HEK293 (cell line): ENCODE data around the gene WRAP73.

Experiments used
- CTCF ChIA-PET: fragments of 350-600 bp; formaldehyde crosslinking; extraction: SDS; loops from one replicate; lab custom pipeline; 2021; ENCODE audit warnings: antibody characterized with exemption; lab: Yijun Ruan, JAX
- POLR2A ChIA-PET: fragments of 300-600 bp; formaldehyde crosslinking; extraction: SDS; loops from one replicate; lab custom pipeline; 2020; ENCODE audit warnings: antibody characterized with exemption, inconsistent platforms; lab: Yijun Ruan, JAX
- H3K27ac ChIP-seq: fragments of 200-500 bp; sonication (Bioruptor generic); 2 replicates; pipeline ENCODE4 v1.5.1; 2014; ENCODE audit warnings: low read depth, low read length, control low read depth, inconsistent platforms; ENCODE audit errors: extremely low read depth
- H3K36me3 ChIP-seq, 2 experiments: fragments of 200-500 bp in 1 of 2; sonication (Bioruptor generic) in 1 of 2; 1 replicate in 1 of 2; 2 replicates in 1 of 2; pipeline ENCODE4 v1.5.1; 2014 to 2017; ENCODE audit warnings: inconsistent platforms in 2 of 2, low read length in 2 of 2; ENCODE audit not compliant: control insufficient read depth in 2 of 2, insufficient read depth in 1 of 2
- H3K4me1 ChIP-seq: fragments of 200-500 bp; sonication (Bioruptor generic); 2 replicates; pipeline ENCODE4 v1.5.1; 2014; ENCODE audit warnings: mild to moderate bottlenecking, low read length, inconsistent platforms; ENCODE audit not compliant: control insufficient read depth, insufficient read depth
- H3K4me3 ChIP-seq: 2 replicates; pipeline ENCODE4 v1.5.1; 2011; ENCODE audit warnings: low read depth, mild to moderate bottlenecking, control low read depth, low read length, moderate library complexity
- H3K9me3 ChIP-seq: fragments of 200-500 bp; sonication (Bioruptor generic); 2 replicates; pipeline ENCODE4 v1.5.1; 2014; ENCODE audit warnings: low read depth, low read length, inconsistent platforms; ENCODE audit not compliant: control insufficient read depth, insufficient read depth
- GLI4 ChIP-seq: fragments of 450-650 bp; formaldehyde crosslinking; IDR thresholded peaks from 2 replicates; pipeline ENCODE4 v1.5.1; 2016; ENCODE audit warnings: missing biosample characterization, missing genetic modification characterization
- OVOL3 ChIP-seq: fragments of 450-650 bp; formaldehyde crosslinking; IDR thresholded peaks from 2 replicates; pipeline ENCODE4 v1.5.1; 2016; ENCODE audit warnings: missing biosample characterization, missing genetic modification characterization
- PRDM1 ChIP-seq: fragments of 450-650 bp; formaldehyde crosslinking; IDR thresholded peaks from 2 replicates; pipeline ENCODE4; 2016; ENCODE audit warnings: missing biosample characterization, missing genetic modification characterization
- TCF7L2 ChIP-seq: IDR thresholded peaks from 2 replicates; pipeline ENCODE4 v1.6.1; 2011; ENCODE audit warnings: low read depth, mild to moderate bottlenecking, inconsistent platforms, low read length, moderate library complexity, borderline replicate concordance
- ZBTB1 ChIP-seq: fragments of 450-650 bp; formaldehyde crosslinking; IDR thresholded peaks from 2 replicates; pipeline ENCODE4 v1.5.1; 2016; ENCODE audit warnings: missing biosample characterization, missing genetic modification characterization
- ZFP3 ChIP-seq: fragments of 450-650 bp; formaldehyde crosslinking; IDR thresholded peaks from 2 replicates; pipeline ENCODE4 v1.5.1; 2016; ENCODE audit warnings: low read depth, missing biosample characterization, missing genetic modification characterization
- ZFP37 ChIP-seq: fragments of 450-650 bp; formaldehyde crosslinking; IDR thresholded peaks from 2 replicates; pipeline ENCODE4 v1.5.1; 2016; ENCODE audit warnings: missing biosample characterization, missing genetic modification characterization
- ZFP69B ChIP-seq: fragments of 450-650 bp; formaldehyde crosslinking; IDR thresholded peaks from 2 replicates; pipeline ENCODE4 v1.5.1; 2016; ENCODE audit warnings: missing biosample characterization, missing genetic modification characterization
- ZNF121 ChIP-seq: fragments of 450-650 bp; formaldehyde crosslinking; IDR thresholded peaks from 2 replicates; pipeline ENCODE4 v1.5.1; 2016; ENCODE audit warnings: missing biosample characterization, missing genetic modification characterization
- ZNF16 ChIP-seq: fragments of 450-650 bp; formaldehyde crosslinking; IDR thresholded peaks from 2 replicates; pipeline ENCODE4 v1.5.1; 2016; ENCODE audit warnings: low read depth, missing biosample characterization, missing genetic modification characterization
- ZNF416 ChIP-seq: fragments of 450-650 bp; formaldehyde crosslinking; IDR thresholded peaks from 2 replicates; pipeline ENCODE4 v1.5.1; 2016; ENCODE audit warnings: missing biosample characterization, missing genetic modification characterization
- ZNF521 ChIP-seq: fragments of 450-650 bp; formaldehyde crosslinking; IDR thresholded peaks from 2 replicates; pipeline ENCODE4 v1.5.1; 2017; ENCODE audit warnings: missing biosample characterization, mild to moderate bottlenecking, missing genetic modification characterization
- ZNF621 ChIP-seq: fragments of 450-650 bp; formaldehyde crosslinking; IDR thresholded peaks from 2 replicates; pipeline ENCODE4 v1.5.1; 2017; ENCODE audit warnings: missing biosample characterization, missing genetic modification characterization
- ZNF658 ChIP-seq: fragments of 450-650 bp; formaldehyde crosslinking; IDR thresholded peaks from 2 replicates; pipeline ENCODE4; 2016; ENCODE audit warnings: missing biosample characterization, missing genetic modification characterization
- ZNF660 ChIP-seq: fragments of 450-650 bp; IDR thresholded peaks from 2 replicates; pipeline ENCODE4 v1.5.1; 2018; ENCODE audit warnings: missing biosample characterization, mild to moderate bottlenecking, missing genetic modification characterization
- ZNF664 ChIP-seq: fragments of 450-650 bp; formaldehyde crosslinking; IDR thresholded peaks from 2 replicates; pipeline ENCODE4 v1.5.1; 2016; ENCODE audit warnings: missing biosample characterization, missing genetic modification characterization
- ZNF707 ChIP-seq: fragments of 450-650 bp; formaldehyde crosslinking; IDR thresholded peaks from 2 replicates; pipeline ENCODE4 v1.5.1; 2016; ENCODE audit warnings: missing biosample characterization, missing genetic modification characterization
- TF ChIP-seq, protein P1 (sequence below): fragments of 450-650 bp; formaldehyde crosslinking; conservative IDR thresholded peaks from 2 replicates; pipeline ENCODE4 v1.5.1; 2016; ENCODE audit warnings: low read depth, missing biosample characterization, missing genetic modification characterization
- TF ChIP-seq, protein P2 (sequence below): IDR thresholded peaks from 2 replicates; pipeline ENCODE4 v1.6.1; 2011; ENCODE audit warnings: mild to moderate bottlenecking, low read depth, low read length, borderline replicate concordance
- TF ChIP-seq, protein P3 (sequence below): fragments of 450-650 bp; formaldehyde crosslinking; IDR thresholded peaks from 2 replicates; pipeline ENCODE4 v1.5.1; 2016; ENCODE audit warnings: missing biosample characterization, missing genetic modification characterization, low read depth
- TF ChIP-seq, protein P4 (sequence below): fragments of 450-650 bp; formaldehyde crosslinking; IDR thresholded peaks from 2 replicates; pipeline ENCODE4 v1.5.0; 2017; ENCODE audit warnings: missing biosample characterization, missing genetic modification characterization, borderline replicate concordance
- TF ChIP-seq, protein P5 (sequence below): fragments of 450-650 bp; formaldehyde crosslinking; IDR thresholded peaks from 2 replicates; pipeline ENCODE4 v1.5.1; 2016; ENCODE audit warnings: missing biosample characterization, missing genetic modification characterization
- TF ChIP-seq, protein P6 (sequence below): fragments of 450-650 bp; formaldehyde crosslinking; optimal IDR thresholded peaks from 2 replicates; pipeline ENCODE3; 2016; ENCODE audit warnings: missing biosample characterization, mild to moderate bottlenecking, missing genetic modification characterization

WRAP73 gene

DNA sequence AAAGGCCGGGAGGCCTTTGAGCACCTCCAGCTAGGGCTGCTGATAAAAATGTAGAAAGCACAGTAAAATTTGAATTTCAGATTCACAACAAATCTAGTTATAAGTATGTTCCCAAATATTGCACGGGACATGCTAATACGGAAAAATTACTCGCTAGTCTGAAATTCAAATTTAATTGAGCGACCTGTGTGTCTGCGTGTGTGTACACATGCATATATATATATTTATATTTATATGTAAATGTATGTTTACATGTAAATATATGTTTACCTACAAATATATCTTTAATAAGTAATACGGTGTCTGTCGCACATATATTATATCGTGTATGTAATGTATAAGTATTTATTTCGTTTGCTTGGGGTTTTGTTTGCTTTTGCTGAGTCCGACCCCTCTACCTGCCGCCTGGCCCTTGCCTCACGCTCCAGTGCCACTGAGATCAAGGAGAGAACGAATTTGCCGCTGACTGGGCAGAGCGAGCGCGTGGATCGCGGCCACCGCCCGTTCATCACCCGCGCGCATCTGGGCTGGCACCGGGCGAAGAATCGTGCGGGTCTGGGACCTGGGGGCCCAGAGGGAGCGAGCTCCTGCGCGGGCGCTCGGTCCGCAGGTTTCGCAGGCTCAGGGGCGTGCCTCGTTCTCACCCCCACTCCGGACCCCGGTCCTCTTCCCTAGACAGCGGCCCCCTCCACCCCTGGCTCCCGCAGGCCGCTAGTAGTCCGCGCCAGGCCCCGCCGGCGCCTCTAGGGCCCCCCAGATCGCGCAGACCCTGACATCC lies 534 bp upstream of the WRAP73 start:
- no peak overlapping the region for H3K4me3 ChIP-seq
- POLR2A ChIA-PET, result no interaction called here
- no peaks in the 10 kb centered on the region for H3K9me3 ChIP-seq
- H3K4me1 ChIP-seq, result no peaks in the 10 kb centered on the region
- no peak overlapping the region for H3K27ac ChIP-seq
- CTCF ChIA-PET, result interaction anchor here (0.6 kb wide), 1 partner anchor 165 kb away, joined by 3 read pairs; no protein-coding TSS in a partner anchor
- H3K36me3 ChIP-seq, result peaks cover 0 to 31% of the 10 kb centered on the region in 2 experiments; a peak in 1 of 3 replicates
- TF ChIP-seq ZFP69B (tag by site-specific recombination), result no peak
- TF ChIP-seq, protein P1, sequence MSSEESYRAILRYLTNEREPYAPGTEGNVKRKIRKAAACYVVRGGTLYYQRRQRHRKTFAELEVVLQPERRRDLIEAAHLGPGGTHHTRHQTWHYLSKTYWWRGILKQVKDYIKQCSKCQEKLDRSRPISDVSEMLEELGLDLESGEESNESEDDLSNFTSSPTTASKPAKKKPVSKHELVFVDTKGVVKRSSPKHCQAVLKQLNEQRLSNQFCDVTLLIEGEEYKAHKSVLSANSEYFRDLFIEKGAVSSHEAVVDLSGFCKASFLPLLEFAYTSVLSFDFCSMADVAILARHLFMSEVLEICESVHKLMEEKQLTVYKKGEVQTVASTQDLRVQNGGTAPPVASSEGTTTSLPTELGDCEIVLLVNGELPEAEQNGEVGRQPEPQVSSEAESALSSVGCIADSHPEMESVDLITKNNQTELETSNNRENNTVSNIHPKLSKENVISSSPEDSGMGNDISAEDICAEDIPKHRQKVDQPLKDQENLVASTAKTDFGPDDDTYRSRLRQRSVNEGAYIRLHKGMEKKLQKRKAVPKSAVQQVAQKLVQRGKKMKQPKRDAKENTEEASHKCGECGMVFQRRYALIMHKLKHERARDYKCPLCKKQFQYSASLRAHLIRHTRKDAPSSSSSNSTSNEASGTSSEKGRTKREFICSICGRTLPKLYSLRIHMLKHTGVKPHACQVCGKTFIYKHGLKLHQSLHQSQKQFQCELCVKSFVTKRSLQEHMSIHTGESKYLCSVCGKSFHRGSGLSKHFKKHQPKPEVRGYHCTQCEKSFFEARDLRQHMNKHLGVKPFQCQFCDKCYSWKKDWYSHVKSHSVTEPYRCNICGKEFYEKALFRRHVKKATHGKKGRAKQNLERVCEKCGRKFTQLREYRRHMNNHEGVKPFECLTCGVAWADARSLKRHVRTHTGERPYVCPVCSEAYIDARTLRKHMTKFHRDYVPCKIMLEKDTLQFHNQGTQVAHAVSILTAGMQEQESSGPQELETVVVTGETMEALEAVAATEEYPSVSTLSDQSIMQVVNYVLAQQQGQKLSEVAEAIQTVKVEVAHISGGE (tag by site-specific recombination), result no peak; the same call in 1 of the 2 replicates
- no peak for TF ChIP-seq TCF7L2
- no peak for TF ChIP-seq ZFP3 (tag by site-specific recombination)
- no peak for TF ChIP-seq ZNF707
- TF ChIP-seq ZNF16, result no peak
- no peak for TF ChIP-seq ZNF121 (tag by site-specific recombination)
- TF ChIP-seq ZNF416 (tag by site-specific recombination), result no peak
- no peak for TF ChIP-seq ZNF621
- no peak for TF ChIP-seq OVOL3 (tag by site-specific recombination)
- TF ChIP-seq, protein P2, sequence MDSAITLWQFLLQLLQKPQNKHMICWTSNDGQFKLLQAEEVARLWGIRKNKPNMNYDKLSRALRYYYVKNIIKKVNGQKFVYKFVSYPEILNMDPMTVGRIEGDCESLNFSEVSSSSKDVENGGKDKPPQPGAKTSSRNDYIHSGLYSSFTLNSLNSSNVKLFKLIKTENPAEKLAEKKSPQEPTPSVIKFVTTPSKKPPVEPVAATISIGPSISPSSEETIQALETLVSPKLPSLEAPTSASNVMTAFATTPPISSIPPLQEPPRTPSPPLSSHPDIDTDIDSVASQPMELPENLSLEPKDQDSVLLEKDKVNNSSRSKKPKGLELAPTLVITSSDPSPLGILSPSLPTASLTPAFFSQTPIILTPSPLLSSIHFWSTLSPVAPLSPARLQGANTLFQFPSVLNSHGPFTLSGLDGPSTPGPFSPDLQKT, result 0 out of 2 replicates have a peak, but pooled peaks have one; percentile 1
- TF ChIP-seq, protein P3, sequence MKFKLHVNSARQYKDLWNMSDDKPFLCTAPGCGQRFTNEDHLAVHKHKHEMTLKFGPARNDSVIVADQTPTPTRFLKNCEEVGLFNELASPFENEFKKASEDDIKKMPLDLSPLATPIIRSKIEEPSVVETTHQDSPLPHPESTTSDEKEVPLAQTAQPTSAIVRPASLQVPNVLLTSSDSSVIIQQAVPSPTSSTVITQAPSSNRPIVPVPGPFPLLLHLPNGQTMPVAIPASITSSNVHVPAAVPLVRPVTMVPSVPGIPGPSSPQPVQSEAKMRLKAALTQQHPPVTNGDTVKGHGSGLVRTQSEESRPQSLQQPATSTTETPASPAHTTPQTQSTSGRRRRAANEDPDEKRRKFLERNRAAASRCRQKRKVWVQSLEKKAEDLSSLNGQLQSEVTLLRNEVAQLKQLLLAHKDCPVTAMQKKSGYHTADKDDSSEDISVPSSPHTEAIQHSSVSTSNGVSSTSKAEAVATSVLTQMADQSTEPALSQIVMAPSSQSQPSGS (tag by site-specific recombination), result no peak
- TF ChIP-seq PRDM1 (tag by site-specific recombination), result no peak
- TF ChIP-seq, protein P4, sequence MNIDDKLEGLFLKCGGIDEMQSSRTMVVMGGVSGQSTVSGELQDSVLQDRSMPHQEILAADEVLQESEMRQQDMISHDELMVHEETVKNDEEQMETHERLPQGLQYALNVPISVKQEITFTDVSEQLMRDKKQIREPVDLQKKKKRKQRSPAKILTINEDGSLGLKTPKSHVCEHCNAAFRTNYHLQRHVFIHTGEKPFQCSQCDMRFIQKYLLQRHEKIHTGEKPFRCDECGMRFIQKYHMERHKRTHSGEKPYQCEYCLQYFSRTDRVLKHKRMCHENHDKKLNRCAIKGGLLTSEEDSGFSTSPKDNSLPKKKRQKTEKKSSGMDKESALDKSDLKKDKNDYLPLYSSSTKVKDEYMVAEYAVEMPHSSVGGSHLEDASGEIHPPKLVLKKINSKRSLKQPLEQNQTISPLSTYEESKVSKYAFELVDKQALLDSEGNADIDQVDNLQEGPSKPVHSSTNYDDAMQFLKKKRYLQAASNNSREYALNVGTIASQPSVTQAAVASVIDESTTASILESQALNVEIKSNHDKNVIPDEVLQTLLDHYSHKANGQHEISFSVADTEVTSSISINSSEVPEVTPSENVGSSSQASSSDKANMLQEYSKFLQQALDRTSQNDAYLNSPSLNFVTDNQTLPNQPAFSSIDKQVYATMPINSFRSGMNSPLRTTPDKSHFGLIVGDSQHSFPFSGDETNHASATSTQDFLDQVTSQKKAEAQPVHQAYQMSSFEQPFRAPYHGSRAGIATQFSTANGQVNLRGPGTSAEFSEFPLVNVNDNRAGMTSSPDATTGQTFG (tag by site-specific recombination), result no peak
- TF ChIP-seq ZBTB1 (tag by site-specific recombination), result no peak
- no peak for TF ChIP-seq ZNF658
- no peak for TF ChIP-seq ZNF521 (tag by site-specific recombination)
- TF ChIP-seq ZNF660 (tag by site-specific recombination), result no peak
- TF ChIP-seq, protein P5, sequence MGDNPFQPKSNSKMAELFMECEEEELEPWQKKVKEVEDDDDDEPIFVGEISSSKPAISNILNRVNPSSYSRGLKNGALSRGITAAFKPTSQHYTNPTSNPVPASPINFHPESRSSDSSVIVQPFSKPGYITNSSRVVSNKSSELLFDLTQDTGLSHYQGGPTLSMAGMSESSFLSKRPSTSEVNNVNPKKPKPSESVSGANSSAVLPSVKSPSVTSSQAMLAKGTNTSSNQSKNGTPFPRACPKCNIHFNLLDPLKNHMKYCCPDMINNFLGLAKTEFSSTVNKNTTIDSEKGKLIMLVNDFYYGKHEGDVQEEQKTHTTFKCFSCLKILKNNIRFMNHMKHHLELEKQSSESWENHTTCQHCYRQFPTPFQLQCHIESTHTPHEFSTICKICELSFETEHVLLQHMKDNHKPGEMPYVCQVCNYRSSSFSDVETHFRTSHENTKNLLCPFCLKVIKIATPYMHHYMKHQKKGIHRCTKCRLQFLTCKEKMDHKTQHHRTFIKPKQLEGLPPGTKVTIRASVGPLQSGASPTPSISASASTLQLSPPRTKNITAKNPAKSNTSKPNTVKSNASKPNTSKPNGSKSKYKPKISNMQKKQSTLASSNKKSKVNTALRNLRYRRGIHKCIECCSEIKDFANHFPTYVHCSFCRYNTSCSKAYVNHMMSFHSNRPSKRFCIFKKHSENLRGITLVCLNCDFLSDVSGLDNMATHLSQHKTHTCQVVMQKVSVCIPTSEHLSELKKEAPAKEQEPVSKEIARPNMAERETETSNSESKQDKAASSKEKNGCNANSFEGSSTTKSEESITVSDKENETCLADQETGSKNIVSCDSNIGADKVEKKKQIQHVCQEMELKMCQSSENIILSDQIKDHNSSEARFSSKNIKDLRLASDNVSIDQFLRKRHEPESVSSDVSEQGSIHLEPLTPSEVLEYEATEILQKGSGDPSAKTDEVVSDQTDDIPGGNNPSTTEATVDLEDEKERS (tag by site-specific recombination), result no peak
- TF ChIP-seq, protein P6, sequence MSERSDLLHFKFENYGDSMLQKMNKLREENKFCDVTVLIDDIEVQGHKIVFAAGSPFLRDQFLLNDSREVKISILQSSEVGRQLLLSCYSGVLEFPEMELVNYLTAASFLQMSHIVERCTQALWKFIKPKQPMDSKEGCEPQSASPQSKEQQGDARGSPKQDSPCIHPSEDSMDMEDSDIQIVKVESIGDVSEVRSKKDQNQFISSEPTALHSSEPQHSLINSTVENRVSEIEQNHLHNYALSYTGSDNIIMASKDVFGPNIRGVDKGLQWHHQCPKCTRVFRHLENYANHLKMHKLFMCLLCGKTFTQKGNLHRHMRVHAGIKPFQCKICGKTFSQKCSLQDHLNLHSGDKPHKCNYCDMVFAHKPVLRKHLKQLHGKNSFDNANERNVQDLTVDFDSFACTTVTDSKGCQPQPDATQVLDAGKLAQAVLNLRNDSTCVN (tag by site-specific recombination), result no peak
- no peak for TF ChIP-seq ZNF664 (tag by site-specific recombination)
- TF ChIP-seq ZFP37, result no peak
- no peak for TF ChIP-seq GLI4 (tag by site-specific recombination)
